Neural progenitor cell (in vitro differentiated cells): ENCODE results near the gene WBP2. TPM values are rescaled to one million over a fixed set of nuclear protein-coding genes. Genes with fewer than 3 reads are reported as not detected.
A peak's percentile ranks its signal among the peaks of the same experiment; 100 is the strongest.

ENCODE experiments used
- DNase-seq: peaks from one replicate; pipeline ENCODE4 v3.0.0-alpha.2; 2016; ENCODE audit warnings: low spot score
- H2AFZ ChIP-seq: fragments of 200-600 bp; sonication (generic); replicated peaks from 2 replicates; pipeline ENCODE4 v1.6.1; 2016; ENCODE audit warnings: antibody characterized with exemption
- H3F3A ChIP-seq: fragments of 200-600 bp; sonication (generic); 2 replicates; pipeline ENCODE4 v1.6.1; 2016; ENCODE audit warnings: antibody characterized with exemption, low read depth
- H3K27ac ChIP-seq: fragments of 200-600 bp; sonication (generic); 2 replicates; pipeline ENCODE4 v1.5.1; 2016; ENCODE audit warnings: mild to moderate bottlenecking
- H3K27me3 ChIP-seq: fragments of 200-600 bp; sonication (generic); 2 replicates; pipeline ENCODE4 v1.6.1; 2016; ENCODE audit warnings: mild to moderate bottlenecking, moderate library complexity
- H3K36me3 ChIP-seq: fragments of 200-600 bp; sonication (generic); 2 replicates; pipeline ENCODE4 v1.5.1; 2016
- H3K4me1 ChIP-seq: fragments of 200-600 bp; sonication (generic); 2 replicates; pipeline ENCODE4 v1.6.1; 2016; ENCODE audit warnings: mixed run types
- H3K4me2 ChIP-seq: fragments of 200-600 bp; sonication (generic); 2 replicates; pipeline ENCODE4 v1.6.1; 2016
- H3K4me3 ChIP-seq: fragments of 200-600 bp; sonication (generic); 2 replicates; pipeline ENCODE4 v1.5.1; 2016
- H3K79me2 ChIP-seq: fragments of 200-600 bp; sonication (generic); 2 replicates; pipeline ENCODE4 v1.6.1; 2016; ENCODE audit warnings: low read depth
- H3K9ac ChIP-seq: fragments of 200-600 bp; sonication (generic); 2 replicates; pipeline ENCODE4 v1.6.1; 2016
- H3K9me3 ChIP-seq: fragments of 200-600 bp; sonication (generic); 2 replicates; pipeline ENCODE4 v1.5.1; 2016; ENCODE audit warnings: low read depth
- H4K20me1 ChIP-seq: fragments of 200-600 bp; sonication (generic); 2 replicates; pipeline ENCODE4 v1.6.1; 2016; ENCODE audit warnings: low read depth
- H3K27ac Mint-ChIP-seq: 3 replicates; pipeline ENCODE4 v1.8.0; 2021; ENCODE audit warnings: mixed read lengths
- H3K27me3 Mint-ChIP-seq: 2 replicates; pipeline ENCODE4 v1.8.0; 2022; ENCODE audit warnings: low read depth, mild to moderate bottlenecking, inconsistent platforms, moderate library complexity, mixed read lengths; ENCODE audit not compliant: insufficient read depth
- H3K36me3 Mint-ChIP-seq: 3 replicates; pipeline ENCODE4 v1.8.0; 2021; ENCODE audit warnings: mixed read lengths
- H3K4me1 Mint-ChIP-seq: 3 replicates; pipeline ENCODE4 v1.8.0; 2021; ENCODE audit warnings: mixed read lengths
- H3K4me3 Mint-ChIP-seq: 3 replicates; pipeline ENCODE4 v1.8.0; 2021; ENCODE audit warnings: mild to moderate bottlenecking, moderate library complexity, mixed read lengths
- H3K9me3 Mint-ChIP-seq: 3 replicates; pipeline ENCODE4 v1.8.0; 2020; ENCODE audit warnings: mixed read lengths
- EZH2 ChIP-seq: fragments of 200-600 bp; sonication (generic); IDR thresholded peaks from 2 replicates; pipeline ENCODE4 v1.6.1; 2017; ENCODE audit warnings: antibody characterized with exemption, mild to moderate bottlenecking, moderate library complexity
- EZH2phosphoT487 ChIP-seq: fragments of 200-600 bp; sonication (generic); IDR thresholded peaks from 2 replicates; pipeline ENCODE4 v1.6.1; 2017; ENCODE audit warnings: antibody characterized with exemption
- total RNA-seq: library from RNA; depleted of rRNA; stranded (reverse); fragments of >200 nt; gene quantifications from 2 replicates; pipeline ENCODE4 v1.2.3, GENCODE V29; 2015; ENCODE audit warnings: low replicate concordance
- TF ChIP-seq, protein P1 (sequence below): fragments of 200-600 bp; sonication (generic); IDR thresholded peaks from 2 replicates; pipeline ENCODE4 v1.5.1; 2017; ENCODE audit warnings: antibody characterized with exemption, mild to moderate bottlenecking

The WBP2 gene
- total RNA-seq, 1 donor from 2014 or later: 20.9 TPM

DNA sequence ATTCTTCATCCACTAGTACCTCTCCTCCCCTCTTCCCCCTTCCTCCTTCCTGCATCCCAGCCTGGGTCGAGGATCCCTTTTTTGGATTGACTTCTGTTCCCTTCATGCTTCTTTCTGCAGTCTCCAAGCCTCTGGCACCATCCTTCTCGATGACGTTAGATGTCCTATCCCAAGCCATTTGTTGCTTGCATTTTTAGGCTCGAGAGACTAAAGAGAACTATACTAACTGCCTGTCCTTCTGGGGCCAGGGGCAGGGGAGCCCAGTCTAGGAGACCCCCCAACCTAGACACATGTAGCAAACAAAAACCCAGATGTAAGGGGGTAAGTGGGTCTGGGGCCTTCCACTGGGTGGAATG lies 46.6 kb downstream of the WBP2 start:
- Mint-ChIP-seq H3K4me3 (peak overlapping the region; percentile 28), H3K36me3 (peaks cover 6% of the 10 kb centered on the region), H3K27ac (no peak overlapping the region), H3K9me3 (no peaks in the 10 kb centered on the region), H3K27me3 (no peaks in the 10 kb centered on the region), H3K4me1 (no peaks in the 10 kb centered on the region)
- no peak overlapping the region for H3K4me2 ChIP-seq
- H3K27me3 ChIP-seq: no peaks in the 10 kb centered on the region
- peaks cover 38% of the 10 kb centered on the region for H3K79me2 ChIP-seq
- H3K9ac ChIP-seq: peak overlapping the region; percentile 13
- no peak for DNase-seq
- H3K36me3 ChIP-seq: no peaks in the 10 kb centered on the region
- TF ChIP-seq, protein P1, sequence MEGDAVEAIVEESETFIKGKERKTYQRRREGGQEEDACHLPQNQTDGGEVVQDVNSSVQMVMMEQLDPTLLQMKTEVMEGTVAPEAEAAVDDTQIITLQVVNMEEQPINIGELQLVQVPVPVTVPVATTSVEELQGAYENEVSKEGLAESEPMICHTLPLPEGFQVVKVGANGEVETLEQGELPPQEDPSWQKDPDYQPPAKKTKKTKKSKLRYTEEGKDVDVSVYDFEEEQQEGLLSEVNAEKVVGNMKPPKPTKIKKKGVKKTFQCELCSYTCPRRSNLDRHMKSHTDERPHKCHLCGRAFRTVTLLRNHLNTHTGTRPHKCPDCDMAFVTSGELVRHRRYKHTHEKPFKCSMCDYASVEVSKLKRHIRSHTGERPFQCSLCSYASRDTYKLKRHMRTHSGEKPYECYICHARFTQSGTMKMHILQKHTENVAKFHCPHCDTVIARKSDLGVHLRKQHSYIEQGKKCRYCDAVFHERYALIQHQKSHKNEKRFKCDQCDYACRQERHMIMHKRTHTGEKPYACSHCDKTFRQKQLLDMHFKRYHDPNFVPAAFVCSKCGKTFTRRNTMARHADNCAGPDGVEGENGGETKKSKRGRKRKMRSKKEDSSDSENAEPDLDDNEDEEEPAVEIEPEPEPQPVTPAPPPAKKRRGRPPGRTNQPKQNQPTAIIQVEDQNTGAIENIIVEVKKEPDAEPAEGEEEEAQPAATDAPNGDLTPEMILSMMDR: no peak
- TF ChIP-seq EZH2 (no peak), EZH2phosphoT487 (no peak)
- no peak overlapping the region for H3K27ac ChIP-seq
- no peaks in the 10 kb centered on the region for H3K9me3 ChIP-seq
- H3K4me3 ChIP-seq: no peak overlapping the region
- H3K4me1 ChIP-seq: no peaks in the 10 kb centered on the region
- H3F3A ChIP-seq: no peaks in the 10 kb centered on the region
- H4K20me1 ChIP-seq: peaks cover 49% of the 10 kb centered on the region
- H2AFZ ChIP-seq: no peak overlapping the region

DNA sequence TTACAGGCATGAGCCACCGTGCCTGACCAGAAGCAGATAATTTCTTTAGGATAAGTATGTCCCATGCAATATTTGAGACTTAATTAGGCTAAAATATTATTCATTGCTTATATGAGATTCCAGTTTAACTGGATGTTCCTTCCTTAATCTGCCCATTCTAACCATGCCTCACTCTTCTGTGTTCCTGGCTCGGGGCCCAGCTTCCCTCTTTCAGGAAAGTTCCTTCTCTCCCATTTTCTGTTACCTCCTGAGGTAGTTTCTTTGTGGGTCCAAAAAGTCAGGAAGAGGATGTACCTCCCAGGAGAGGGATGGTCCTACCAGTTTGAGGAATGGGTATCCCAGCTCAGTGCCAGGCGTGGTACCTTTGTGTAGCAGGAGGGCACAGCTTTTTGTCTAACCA lies 47.3 kb downstream of the WBP2 start:
- TF ChIP-seq EZH2phosphoT487: no peak
- no peak for TF ChIP-seq EZH2
- TF ChIP-seq, protein P1: no peak
- H3K9me3 ChIP-seq: no peaks in the 10 kb centered on the region
- no peaks in the 10 kb centered on the region for H3K4me1 Mint-ChIP-seq

DNA sequence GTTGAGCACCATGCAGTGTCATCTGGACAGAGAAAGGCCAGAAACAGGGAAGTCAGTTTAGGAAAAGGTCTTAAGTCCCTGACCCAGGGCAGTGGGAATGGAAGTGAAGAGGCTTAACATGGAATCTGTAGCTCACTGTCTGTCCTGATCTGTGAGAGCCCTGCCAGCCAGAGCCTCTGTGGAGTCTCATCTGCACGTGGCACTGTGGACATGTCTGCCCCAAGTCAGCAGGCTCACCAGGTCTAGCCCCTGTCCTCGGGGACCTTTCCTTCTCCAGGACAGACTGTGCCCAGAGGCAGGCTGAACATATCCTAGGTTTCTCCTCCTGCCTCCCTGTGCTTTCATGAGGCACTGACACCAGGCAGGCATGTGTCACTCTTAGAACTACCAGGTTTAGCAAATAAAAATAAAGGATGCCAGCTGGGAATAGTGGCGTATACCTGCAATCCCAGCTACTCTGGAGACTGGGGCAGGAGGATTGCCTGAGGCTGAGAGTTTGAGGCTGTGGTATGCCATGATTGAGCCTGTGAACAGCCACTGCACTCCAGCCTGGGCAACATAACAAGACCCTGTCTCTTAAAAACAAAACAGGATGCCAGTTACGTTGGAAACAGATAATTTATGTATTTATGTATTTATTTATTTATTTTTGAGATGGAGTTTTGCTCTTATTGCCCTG lies 48.2 kb downstream of the WBP2 start:
- Mint-ChIP-seq H3K36me3 (peaks cover 5% of the 10 kb centered on the region), H3K9me3 (no peaks in the 10 kb centered on the region), H3K27ac (no peak overlapping the region), H3K4me3 (no peak overlapping the region), H3K4me1 (no peaks in the 10 kb centered on the region), H3K27me3 (no peaks in the 10 kb centered on the region)
- Histone ChIP-seq H3K27me3 (no peaks in the 10 kb centered on the region), H3K4me1 (no peaks in the 10 kb centered on the region), H2AFZ (no peak overlapping the region), H3K9me3 (no peaks in the 10 kb centered on the region), H3F3A (peaks cover 3% of the 10 kb centered on the region), H3K4me3 (no peak overlapping the region), H3K4me2 (no peak overlapping the region), H3K27ac (no peak overlapping the region), H3K9ac (no peak overlapping the region), H3K79me2 (peaks cover 53% of the 10 kb centered on the region), H3K36me3 (no peaks in the 10 kb centered on the region), H4K20me1 (peaks cover 57% of the 10 kb centered on the region)
- no peak for DNase-seq
- TF ChIP-seq, protein P1: no peak
- no peak for TF ChIP-seq EZH2
- no peak for TF ChIP-seq EZH2phosphoT487

More for the DNA sequence above, 47.3 kb downstream of the WBP2 start:
- Histone ChIP-seq H3K4me1 (no peaks in the 10 kb centered on the region), H3K36me3 (no peaks in the 10 kb centered on the region), H2AFZ (no peak overlapping the region), H3K9ac (no peak overlapping the region), H3K79me2 (peaks cover 44% of the 10 kb centered on the region), H3K4me2 (no peak overlapping the region), H3F3A (no peaks in the 10 kb centered on the region), H4K20me1 (peaks cover 51% of the 10 kb centered on the region), H3K27me3 (no peaks in the 10 kb centered on the region), H3K27ac (no peak overlapping the region), H3K4me3 (no peak overlapping the region)
- Mint-ChIP-seq H3K27me3 (no peaks in the 10 kb centered on the region), H3K27ac (peak overlapping the region; percentile 67), H3K9me3 (no peaks in the 10 kb centered on the region), H3K4me3 (no peak overlapping the region), H3K36me3 (peaks cover 7% of the 10 kb centered on the region)
- DNase-seq: no peak
